ENCODE data around the gene MRPL55. TPM values are rescaled to one million over a fixed set of nuclear protein-coding genes. Genes with fewer than 3 reads are reported as not detected.

The MRPL55 gene
- total RNA-seq, 1 experiment from 2014 or later, result 85.4 TPM

DNA sequence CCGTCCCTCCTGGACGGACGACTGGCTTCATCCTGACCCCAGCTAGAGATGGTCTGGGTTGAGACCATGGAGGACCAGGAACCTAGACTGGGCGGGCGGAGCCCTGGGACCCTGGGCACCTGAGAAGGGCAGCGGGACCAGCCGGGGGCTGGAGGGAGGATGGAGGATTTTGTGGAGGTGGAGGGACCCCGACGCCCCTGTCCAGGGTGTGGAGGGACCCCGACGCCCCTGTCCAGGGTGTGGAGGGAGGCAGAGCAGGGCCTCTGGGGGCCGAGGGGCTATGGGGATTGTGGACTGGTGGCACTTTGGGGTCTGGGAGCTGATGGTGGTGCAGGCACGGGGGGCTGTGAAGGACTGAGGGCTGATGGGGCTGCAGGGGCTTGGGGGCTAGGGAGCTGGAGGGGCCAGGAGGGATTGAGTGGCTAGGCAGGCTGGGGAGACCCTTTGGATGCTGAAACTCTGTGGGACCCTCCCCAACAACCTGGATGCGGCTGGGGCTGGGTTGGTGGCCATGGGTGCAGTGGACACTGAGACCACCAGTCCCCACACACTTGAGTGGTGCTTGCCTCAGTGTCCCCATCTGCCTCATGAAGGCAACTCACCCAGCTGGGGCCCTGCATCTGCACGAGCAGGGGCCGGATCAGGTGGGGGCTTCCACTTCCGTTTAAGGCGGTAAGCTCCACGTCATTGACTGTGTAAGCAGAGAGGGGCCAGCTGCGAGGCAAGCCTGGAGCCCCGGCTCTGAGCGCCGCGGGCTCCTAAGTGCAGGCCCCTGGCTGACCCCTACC lies 48.0 kb upstream of the MRPL55 start:
- Mint-ChIP-seq H3K36me3 (ENCODE audit: insufficient read depth, unreplicated experiment) (no peaks in the 10 kb centered on the region), H3K27ac (ENCODE audit: low read depth, unreplicated experiment) (no peak overlapping the region), H3K4me1 (ENCODE audit: insufficient read depth, unreplicated experiment) (peaks cover 26% of the 10 kb centered on the region), H3K9me3 (ENCODE audit: unreplicated experiment) (no peaks in the 10 kb centered on the region), H3K4me3 (ENCODE audit: unreplicated experiment) (no peak overlapping the region), H3K27me3 (ENCODE audit: insufficient read depth, unreplicated experiment) (no peaks in the 10 kb centered on the region)
- ChIA-PET CTCF (interaction anchor here (0.6 to 1.6 kb wide), 6 partner anchors 9 to 344 kb away, joined by 3 to 9 read pairs (median 3); partner anchors contain the start of gene IBA57), POLR2A (interaction anchor here (0.7 to 1.6 kb wide), 3 partner anchors 8 to 17 kb away, joined by 3 to 7 read pairs (median 4); partner anchors contain the start of genes GUK1 and IBA57)
- DNase-seq (ENCODE audit: unreplicated experiment), result no peak
- BruUV-seq (replicated peaks), result no TSS peak
- TF ChIP-seq, protein P1, sequence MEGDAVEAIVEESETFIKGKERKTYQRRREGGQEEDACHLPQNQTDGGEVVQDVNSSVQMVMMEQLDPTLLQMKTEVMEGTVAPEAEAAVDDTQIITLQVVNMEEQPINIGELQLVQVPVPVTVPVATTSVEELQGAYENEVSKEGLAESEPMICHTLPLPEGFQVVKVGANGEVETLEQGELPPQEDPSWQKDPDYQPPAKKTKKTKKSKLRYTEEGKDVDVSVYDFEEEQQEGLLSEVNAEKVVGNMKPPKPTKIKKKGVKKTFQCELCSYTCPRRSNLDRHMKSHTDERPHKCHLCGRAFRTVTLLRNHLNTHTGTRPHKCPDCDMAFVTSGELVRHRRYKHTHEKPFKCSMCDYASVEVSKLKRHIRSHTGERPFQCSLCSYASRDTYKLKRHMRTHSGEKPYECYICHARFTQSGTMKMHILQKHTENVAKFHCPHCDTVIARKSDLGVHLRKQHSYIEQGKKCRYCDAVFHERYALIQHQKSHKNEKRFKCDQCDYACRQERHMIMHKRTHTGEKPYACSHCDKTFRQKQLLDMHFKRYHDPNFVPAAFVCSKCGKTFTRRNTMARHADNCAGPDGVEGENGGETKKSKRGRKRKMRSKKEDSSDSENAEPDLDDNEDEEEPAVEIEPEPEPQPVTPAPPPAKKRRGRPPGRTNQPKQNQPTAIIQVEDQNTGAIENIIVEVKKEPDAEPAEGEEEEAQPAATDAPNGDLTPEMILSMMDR (IDR thresholded peaks at IDR 0.05; ENCODE audit: unreplicated experiment), result no peak
- intact Hi-C loops (cut with micrococcal nuclease), result no loop called here

GRCh38 chr1:228156515-228156881 lies 47.4 kb upstream of the MRPL55 start:
- Mint-ChIP-seq H3K4me3 (ENCODE audit: unreplicated experiment) (no peak overlapping the region), H3K4me1 (ENCODE audit: insufficient read depth, unreplicated experiment) (peaks cover 22% of the 10 kb centered on the region), H3K9me3 (ENCODE audit: unreplicated experiment) (no peaks in the 10 kb centered on the region), H3K27me3 (ENCODE audit: insufficient read depth, unreplicated experiment) (no peaks in the 10 kb centered on the region), H3K27ac (ENCODE audit: low read depth, unreplicated experiment) (no peak overlapping the region), H3K36me3 (ENCODE audit: insufficient read depth, unreplicated experiment) (no peaks in the 10 kb centered on the region)
- TF ChIP-seq, protein P1 (IDR thresholded peaks at IDR 0.05; ENCODE audit: unreplicated experiment), result no peak
- no peak for DNase-seq (ENCODE audit: unreplicated experiment)
- BruUV-seq (replicated peaks), result no TSS peak
- CTCF ChIA-PET, result interaction anchor here (0.5 to 1.6 kb wide), 6 partner anchors 10 to 244 kb away, joined by 3 to 9 read pairs (median 3); partner anchors contain the start of gene IBA57
- POLR2A ChIA-PET, result interaction anchor here (0.7 to 1.6 kb wide), 3 partner anchors 9 to 16 kb away, joined by 3 to 7 read pairs (median 4); partner anchors contain the start of genes GUK1 and IBA57
- intact Hi-C loops (cut with micrococcal nuclease), result no loop called here

- DNase-seq (ENCODE audit: unreplicated experiment), result no peak
- BruUV-seq (replicated peaks), result no TSS peak
- ChIA-PET POLR2A (interaction anchor here (1.6 to 8.9 kb wide), 3 partner anchors 8 to 16 kb away, joined by 4 to 137 read pairs (median 76); partner anchors contain the start of genes GUK1 and IBA57), CTCF (interaction anchor here (0.5 to 5.9 kb wide), 6 partner anchors 9 to 229 kb away, joined by 3 to 63 read pairs (median 4); partner anchors contain the start of gene IBA57)
- Mint-ChIP-seq H3K36me3 (ENCODE audit: insufficient read depth, unreplicated experiment) (no peaks in the 10 kb centered on the region), H3K27me3 (ENCODE audit: insufficient read depth, unreplicated experiment) (no peaks in the 10 kb centered on the region), H3K9me3 (ENCODE audit: unreplicated experiment) (no peaks in the 10 kb centered on the region), H3K27ac (ENCODE audit: low read depth, unreplicated experiment) (no peak overlapping the region), H3K4me1 (ENCODE audit: insufficient read depth, unreplicated experiment) (peaks cover 22% of the 10 kb centered on the region), H3K4me3 (ENCODE audit: unreplicated experiment) (no peak overlapping the region)
- intact Hi-C loops (cut with micrococcal nuclease), result no loop called here
- TF ChIP-seq, protein P1 (IDR thresholded peaks at IDR 0.05; ENCODE audit: unreplicated experiment), result no peak
Measured at GRCh38 chr1:228155596-228156514, 46.8 kb upstream of the MRPL55 start.

All from MCF 10A (cell line).